ENCODE measurements around the gene KRTAP10-12.

GRCh38 chr21:44726826-44727225 is 29.9 kb downstream of the KRTAP10-12 start:
- TF ChIP-seq EZH2 (IDR thresholded peaks at IDR 0.05) (no peak), CTCF (IDR thresholded peaks at IDR 0.05) (no peak), EZH2phosphoT487 (IDR thresholded peaks at IDR 0.05) (no peak)

Data from neural progenitor cell (in vitro differentiated cells).